Measurements from ENCODE around the gene IQUB. TPM values are rescaled to one million over a fixed set of nuclear protein-coding genes. Genes with fewer than 3 reads are reported as not detected.
A peak's percentile ranks its signal among the peaks of the same experiment; 100 is the strongest.

IQUB gene
- total and polyA plus RNA-seq, 2 donors (not counting 3 experiments of a cell fraction or from before 2014, with no cell fraction given): 0.01 TPM; not detected in 1

DNA sequence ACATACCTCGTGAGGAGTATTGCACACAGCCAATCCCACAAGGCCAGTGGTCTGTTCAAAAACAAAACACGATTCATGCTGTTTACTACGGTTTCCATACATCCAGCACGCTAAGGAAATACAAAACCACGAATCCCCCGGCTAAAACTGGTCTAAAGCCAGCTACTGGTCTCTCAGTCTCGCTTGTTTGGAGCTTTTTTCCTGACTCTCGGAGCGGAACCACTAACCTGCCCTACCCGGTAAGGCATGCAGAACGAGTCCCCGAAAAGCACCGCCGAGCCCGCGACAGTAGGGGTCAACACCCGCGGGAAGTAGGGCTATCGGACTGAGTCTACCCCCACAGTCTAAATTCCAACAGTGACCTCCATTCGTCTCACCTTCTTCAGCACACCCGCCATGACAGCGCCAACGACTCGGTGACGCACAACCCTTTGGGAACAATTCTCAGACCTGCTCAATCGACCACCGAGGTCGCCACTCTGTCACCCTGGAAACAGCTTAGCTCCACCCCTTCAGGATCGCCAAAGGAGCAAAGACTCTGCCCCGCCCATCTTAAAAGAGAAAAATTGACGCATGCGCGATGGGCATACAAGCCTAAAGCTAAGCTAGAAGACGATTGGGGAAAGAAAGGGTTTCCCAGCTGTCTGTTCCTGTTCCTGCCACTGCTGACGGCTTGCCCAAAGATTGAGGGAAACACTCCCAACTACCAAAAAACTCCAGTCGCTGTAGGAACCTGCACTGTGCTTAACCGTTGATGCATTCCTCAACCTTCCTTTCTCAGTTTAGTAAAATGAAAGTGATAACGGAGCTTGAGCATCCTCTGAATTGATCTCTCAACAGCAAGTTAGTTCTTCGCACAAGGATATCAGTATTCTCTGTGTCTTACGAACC, 23.2 kb upstream of the IQUB start, which contains the start of gene NDUFA5:
TSS of gene NDUFA5 (minus strand) at position 421 of the 891 bp plus-strand sequence. CDS start at position 398, 23 bp downstream.
- dilution Hi-C loops (cut with MboI; ENCODE audit: extremely low pct_ligation_motif_present, low sequenced_read_pairs): no loop called here
- DNase-seq (ENCODE audit: low read depth, low spot score) (peak; percentile 99), FAIRE-seq (peak; percentile 92)
- no peaks in the 10 kb centered on the region for H3K9me1 ChIP-seq (replicated peaks; ENCODE audit: control insufficient read depth, extremely low read depth, insufficient read depth, low read length)
- TSS peak; percentile 90 for BruUV-seq (replicated peaks)
- peak within 1 kb of the TSS; percentile 99 for H2AFZ ChIP-seq (ENCODE audit: low read depth, low read length)
- H3K36me3 ChIP-seq (ENCODE audit: control insufficient read depth in 2 of 2, extremely low read depth in 1 of 2, insufficient read depth in 2 of 2, low read length in 2 of 2): no peaks in the 10 kb centered on the region
- no peaks in the 10 kb centered on the region for H3K9me3 ChIP-seq (replicated peaks; ENCODE audit: control insufficient read depth, insufficient read depth, low read length)
- intact Hi-C loops (cut with micrococcal nuclease): loop anchor here (1.0 to 5.0 kb wide), 5 partner anchors 12 to 190 kb away; partner anchors contain the start of genes IQUB and WASL
- TF ChIP-seq JUN (IDR thresholded peaks at IDR 0.05; ENCODE audit: borderline replicate concordance, insufficient read depth, insufficient read length, low read depth): peak; percentile 25
- peak; percentile 76 for TF ChIP-seq POLR2A (IDR thresholded peaks at IDR 0.05; ENCODE audit: low read depth, low read length)
- peak; percentile 57 for TF ChIP-seq POLR2AphosphoS5 (IDR thresholded peaks at IDR 0.05; ENCODE audit: insufficient read depth, low read depth, low read length)
- peak; percentile 19 for TF ChIP-seq FOS (IDR thresholded peaks at IDR 0.05; ENCODE audit: borderline replicate concordance, insufficient read depth, low read length)
- TF ChIP-seq, protein P1, sequence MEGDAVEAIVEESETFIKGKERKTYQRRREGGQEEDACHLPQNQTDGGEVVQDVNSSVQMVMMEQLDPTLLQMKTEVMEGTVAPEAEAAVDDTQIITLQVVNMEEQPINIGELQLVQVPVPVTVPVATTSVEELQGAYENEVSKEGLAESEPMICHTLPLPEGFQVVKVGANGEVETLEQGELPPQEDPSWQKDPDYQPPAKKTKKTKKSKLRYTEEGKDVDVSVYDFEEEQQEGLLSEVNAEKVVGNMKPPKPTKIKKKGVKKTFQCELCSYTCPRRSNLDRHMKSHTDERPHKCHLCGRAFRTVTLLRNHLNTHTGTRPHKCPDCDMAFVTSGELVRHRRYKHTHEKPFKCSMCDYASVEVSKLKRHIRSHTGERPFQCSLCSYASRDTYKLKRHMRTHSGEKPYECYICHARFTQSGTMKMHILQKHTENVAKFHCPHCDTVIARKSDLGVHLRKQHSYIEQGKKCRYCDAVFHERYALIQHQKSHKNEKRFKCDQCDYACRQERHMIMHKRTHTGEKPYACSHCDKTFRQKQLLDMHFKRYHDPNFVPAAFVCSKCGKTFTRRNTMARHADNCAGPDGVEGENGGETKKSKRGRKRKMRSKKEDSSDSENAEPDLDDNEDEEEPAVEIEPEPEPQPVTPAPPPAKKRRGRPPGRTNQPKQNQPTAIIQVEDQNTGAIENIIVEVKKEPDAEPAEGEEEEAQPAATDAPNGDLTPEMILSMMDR (IDR thresholded peaks at IDR 0.05; ENCODE audit: extremely low read depth in 1 of 2, insufficient read depth in 1 of 2, low read depth in 1 of 2, low read length in 2 of 2): no peak
- POLR2A ChIA-PET: interaction anchor here (0.6 to 1.6 kb wide), 7 partner anchors 10 to 314 kb away, joined by 3 to 16 read pairs (median 3); partner anchors contain the start of genes IQUB and WASL
- H4K20me1 ChIP-seq (replicated peaks; ENCODE audit: control insufficient read depth, extremely low read depth, insufficient read depth, low read length): no peaks in the 10 kb centered on the region
- CTCF ChIA-PET: interaction anchor here (0.6 to 2.0 kb wide), 16 partner anchors 10 to 544 kb away, joined by 3 to 20 read pairs (median 4); partner anchors contain the start of genes IQUB and WASL
- peaks cover 20% of the 10 kb centered on the region for H3K79me2 ChIP-seq (ENCODE audit: control insufficient read depth, insufficient read depth, low read length)
- H3K4me3 ChIP-seq (replicated peaks in 1 of 3; ENCODE audit: insufficient read depth in 1 of 3, low read depth in 1 of 3, low read length in 3 of 3): peak within 1 kb of the TSS; percentile 66 to 98 (median 88)
- no peaks in the 10 kb centered on the region for H3K27me3 ChIP-seq (ENCODE audit: control insufficient read depth in 2 of 2, insufficient read depth in 2 of 2, low read length in 2 of 2)
- H3K9ac ChIP-seq (replicated peaks; ENCODE audit: extremely low read depth, insufficient read depth, low read length): peak within 1 kb of the TSS; percentile 95
- H3K4me1 ChIP-seq (ENCODE audit: control insufficient read depth, extremely low read depth, insufficient read depth, low read length): peaks cover 6% of the 10 kb centered on the region
- peak within 1 kb of the TSS; percentile 93 for H3K4me2 ChIP-seq (ENCODE audit: insufficient read depth, low read length)
- peak within 1 kb of the TSS; percentile 75 for H3K27ac ChIP-seq (ENCODE audit: insufficient read depth, low read depth, low read length)

Data from endothelial cell of umbilical vein (primary cell).